ENCODE measurements around the gene NKX2-1.
A peak's percentile ranks its signal among the peaks of the same experiment; 100 is the strongest.
"Not testable (repeated sequence)": the region's sequence is repeated elsewhere in the genome, so short reads cannot be mapped to it uniquely, and the experiment has no call there.

Gene NKX2-1

DNA sequence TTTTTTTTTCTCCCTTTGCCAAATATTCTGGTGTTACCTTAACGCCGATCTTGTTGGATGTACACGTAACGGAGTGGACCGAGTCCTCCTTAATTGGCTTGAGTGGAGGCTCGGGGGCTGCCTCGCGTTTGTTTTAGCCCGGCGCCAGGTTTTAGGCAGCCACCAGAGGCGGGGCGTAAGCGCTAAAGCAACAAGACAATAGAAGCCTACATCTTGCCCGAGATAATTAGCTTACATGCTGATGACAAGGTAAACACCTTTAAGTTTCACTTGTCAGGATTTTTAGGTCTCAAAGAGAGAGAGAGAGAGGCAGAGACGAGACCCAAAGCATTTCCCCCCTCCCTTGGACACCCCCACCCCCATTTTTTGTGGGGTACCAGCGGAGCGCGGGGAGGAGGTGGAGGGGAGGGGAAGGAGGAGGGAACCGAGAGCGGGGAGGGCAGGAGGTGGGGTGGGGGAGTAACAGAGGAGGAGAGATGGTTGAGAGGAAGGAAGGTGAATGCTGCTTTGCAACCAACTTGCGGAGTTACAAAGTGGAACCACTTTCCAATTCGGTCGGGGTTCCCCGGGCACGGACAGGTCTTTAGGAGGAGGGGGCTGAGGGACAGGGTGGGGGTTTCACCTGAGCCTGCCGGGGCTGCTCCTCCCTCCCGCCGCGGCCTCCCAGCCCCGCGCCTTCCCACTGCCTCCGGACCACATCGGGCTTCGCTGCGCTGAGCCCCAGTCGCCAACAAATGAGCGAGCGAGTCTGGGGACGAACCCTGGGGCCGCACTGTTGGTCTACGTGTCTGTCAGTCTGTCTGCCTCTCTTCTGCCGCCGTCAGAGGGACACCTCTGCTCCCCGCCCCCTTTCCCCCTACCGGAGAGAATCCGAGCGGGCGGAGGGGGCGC lies at the start of gene NKX2-1:
NKX2-1 (minus strand) TSS at position 802 of the 891 bp plus-strand sequence; CDS start at position 699, 103 bp downstream.
- DNase-seq, result no peak

DNA sequence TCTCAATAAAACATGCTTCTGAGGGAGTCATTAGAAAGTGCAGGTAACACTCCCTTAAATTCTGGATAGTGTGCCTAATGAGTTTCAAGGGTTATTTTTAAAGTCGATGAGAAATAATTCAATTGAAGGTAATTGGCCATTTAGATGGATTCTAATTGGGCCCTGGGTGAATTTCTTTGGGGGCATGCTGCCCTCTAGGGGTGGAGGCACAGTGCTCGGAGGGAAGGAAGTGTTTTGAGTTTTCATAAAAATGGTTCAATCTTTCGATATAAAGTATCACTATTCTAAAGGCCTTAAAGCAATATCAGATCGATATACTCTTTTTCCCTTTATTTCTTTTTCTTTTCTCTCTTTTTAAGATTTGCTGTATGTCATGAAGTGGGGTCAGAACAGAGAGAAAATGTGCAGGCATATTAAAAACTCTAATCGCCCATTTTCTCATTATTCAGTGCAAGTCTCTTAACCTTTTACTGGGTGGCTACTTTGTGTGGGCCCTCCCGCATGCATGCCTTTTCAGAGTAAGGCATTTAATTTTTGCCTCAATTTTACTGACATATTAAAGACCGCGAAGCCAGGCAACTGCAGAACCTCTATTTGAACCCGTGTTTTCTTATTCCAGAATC lies 36.9 kb upstream of the NKX2-1 start:
- no peak for DNase-seq

DNA sequence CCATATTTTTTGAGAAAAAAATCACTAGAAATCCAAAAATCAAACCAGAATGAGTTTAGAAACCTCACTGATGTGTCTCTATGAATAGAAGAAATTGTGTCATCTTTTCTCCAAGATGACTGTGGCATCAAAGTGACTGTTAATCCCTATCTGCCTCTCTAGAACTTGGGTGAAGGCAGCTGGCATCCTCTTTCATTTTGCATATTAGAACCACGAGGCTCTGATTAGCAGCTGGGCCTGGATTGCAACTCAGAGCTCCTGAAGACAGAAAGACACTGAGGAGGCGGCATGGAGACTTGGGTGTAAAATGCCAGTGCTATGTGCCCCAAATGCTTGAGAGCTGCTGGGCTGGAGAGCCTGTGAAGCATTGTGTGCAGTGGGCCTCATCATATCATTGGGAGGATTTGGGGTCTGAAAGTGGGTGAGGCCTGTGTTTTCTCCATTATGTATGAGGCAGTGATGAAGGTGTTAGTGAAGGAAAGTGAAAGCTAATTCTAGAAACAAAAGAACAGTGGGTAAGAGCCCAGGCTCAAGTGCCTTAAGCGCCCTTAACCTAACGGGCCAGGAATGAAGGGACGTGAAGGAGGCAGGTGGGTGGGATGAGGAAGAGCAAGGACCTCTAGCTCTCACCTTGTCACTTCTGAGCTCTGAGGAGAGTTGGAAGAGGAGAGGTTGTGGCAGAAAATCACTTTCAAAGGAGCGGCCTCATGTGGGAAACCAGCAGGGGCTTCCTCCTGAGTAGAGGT lies 36.1 kb upstream of the NKX2-1 start:
- no peak for DNase-seq

DNA sequence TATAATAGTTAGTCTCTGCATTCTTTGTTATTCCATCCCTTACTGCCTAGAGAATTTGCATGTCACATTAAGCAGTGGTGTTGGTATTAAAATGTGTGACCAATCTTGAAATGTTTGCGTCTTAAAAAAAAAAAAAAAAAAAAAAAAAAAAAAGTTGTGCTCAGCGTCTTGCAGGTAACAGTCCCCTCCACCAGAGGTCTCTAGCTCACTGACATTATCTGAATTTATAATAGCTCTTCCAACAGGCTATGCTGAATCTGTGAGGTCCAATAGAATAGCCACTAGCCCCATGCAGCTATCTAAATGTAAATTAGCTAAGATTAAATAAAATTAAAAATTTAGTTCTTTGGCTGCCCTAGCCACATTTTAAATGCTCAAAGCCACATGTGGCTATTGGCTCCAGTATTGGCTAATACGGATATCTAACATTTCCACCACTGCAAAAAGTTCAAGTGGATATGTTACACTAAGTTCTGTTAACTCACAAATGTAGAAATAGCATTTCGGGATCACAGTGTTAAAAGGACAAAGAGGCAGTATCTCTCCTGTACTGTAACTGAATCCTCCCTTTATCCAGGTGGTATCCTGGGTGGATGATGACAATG lies 33.7 kb upstream of the NKX2-1 start:
- DNase-seq, result peak; percentile 6

DNA sequence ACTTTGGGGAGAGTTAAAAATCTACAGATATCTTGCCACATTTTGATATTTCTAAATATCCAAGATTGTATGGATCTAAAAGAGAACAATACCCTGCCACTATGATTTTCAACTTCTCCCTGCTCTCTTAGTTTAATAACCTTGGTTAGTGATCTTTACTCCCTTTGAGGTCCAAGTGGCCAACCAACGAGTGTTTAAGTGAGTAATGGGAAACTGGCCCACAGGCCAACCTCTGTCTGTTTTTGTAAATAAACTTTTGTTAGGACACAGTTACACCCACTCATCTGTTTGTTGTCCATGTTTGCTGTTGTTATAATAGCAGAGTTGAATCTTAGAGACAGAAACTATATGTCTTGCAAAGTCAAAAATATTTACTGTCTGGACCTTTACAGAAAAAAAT lies 30.9 kb upstream of the NKX2-1 start:
- DNase-seq, result no peak

DNA sequence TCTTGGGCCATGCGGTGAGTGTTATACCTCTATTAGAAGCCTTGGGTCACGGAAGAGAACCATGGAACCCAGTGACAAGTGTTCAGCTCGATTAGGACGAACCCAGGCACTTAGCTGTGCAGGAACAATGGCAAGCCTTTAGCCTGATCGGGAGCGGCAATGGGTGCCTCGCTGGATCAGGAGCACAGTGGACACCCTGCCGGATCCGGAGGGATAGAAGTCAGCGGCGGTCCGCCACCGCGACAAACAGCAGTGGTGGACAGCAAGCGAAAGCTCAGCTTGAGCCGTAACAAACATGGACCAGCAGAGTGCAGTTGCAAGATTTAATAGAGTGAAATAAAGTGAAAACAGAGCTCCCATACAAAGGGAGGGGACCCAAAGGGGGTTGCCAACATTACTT lies 24.2 kb upstream of the NKX2-1 start:
- DNase-seq, result not testable (repeated sequence)

DNA sequence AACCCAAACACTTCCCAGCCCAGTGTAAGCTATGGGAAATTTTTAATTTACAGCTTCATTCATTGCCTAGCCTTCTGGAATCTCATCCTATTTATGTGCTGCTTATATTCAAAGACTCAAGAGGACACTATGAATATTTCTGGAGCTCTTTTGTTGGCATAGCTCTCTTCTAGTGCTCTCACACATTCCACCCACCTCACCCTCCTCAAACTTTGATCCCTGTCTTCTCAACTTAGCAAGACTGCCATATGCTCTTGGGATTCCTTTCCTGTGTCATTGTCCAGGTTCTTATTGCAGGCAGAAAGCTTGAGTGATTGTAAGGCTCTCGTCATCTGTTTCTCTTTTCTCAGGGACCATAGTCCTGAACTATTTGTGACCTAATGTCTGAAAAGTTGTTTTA lies 18.0 kb upstream of the NKX2-1 start:
- DNase-seq, result no peak

DNA sequence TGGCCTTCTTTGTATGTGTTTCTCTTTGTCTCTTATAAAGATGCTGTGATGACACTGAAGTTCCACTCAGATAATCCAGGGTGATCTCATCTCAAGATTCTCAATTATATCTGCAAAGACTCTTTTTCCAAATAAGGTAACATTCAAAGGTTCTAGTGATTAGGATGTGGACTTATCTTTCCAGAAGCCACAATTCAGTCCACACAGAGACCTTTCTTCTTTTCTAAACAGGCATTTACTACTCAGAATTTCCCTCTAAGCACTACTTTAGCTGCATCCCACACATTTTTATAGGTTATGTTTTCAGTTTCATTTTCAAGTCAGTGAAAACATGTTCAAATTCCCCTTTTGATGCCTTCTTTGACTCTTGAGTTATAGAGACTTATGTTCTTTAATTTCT lies 9.0 kb upstream of the NKX2-1 start:
- DNase-seq, result no peak

DNA sequence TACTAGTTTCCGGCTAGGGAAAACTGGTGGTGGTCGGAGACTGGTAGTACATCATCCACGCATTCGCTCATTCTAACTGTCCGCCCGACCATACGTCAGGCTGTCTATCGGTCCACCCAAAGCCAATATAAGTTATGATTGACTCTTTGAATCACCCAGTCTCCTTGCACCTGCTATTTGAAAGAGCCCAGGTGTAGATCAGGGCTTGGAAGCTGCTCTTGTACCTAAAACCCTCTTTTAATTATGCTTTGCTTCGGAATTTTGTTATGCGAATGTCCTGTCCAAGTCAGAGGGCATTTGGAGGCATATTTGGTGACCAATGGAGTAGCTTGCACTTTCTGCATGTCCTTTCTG lies 5.7 kb upstream of the NKX2-1 start:
- no peak for DNase-seq

DNA sequence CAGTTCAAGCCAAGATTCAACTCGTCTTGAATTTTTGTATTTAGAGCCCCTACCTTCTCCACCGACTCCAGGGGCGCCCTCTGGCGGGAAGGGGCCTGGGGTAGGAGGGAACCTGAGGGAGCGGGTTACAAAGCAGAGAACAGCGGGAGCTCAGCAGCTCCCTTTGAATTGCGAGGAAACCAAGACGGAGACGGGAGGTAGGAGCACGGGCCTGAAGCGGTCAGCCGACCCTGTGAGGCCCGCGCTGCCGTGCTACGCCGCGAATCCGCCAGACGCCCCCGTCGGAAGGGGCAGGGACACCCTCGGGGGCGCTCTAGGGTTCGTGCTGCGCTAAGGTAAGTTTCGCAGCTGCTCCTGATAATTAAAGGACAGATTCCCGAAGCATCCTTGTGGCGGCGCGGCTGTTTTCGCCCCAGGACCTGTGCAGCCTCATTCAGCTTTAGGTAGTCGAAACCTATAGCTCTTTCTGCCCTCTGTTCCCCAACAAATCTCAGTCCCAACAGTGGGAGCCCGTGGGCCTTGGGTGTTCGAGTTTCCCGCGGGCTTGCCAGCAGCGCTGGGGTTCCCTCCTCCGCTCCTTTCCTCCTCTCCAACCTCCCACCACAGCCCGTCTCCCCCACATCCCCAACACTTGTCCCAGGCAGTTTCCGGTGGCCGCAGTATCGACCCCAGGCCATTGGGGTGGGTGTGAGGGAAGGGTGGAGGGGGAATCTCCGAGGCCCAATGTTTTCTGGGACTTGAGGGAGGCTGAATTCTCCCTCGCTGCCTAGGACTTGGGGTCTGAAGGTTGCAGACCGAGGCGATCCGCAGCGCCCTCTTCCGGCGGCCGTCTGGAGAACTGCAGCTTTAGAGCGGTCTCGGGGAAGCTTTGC lies 5.1 kb upstream of the NKX2-1 start:
- DNase-seq, result no peak

DNA sequence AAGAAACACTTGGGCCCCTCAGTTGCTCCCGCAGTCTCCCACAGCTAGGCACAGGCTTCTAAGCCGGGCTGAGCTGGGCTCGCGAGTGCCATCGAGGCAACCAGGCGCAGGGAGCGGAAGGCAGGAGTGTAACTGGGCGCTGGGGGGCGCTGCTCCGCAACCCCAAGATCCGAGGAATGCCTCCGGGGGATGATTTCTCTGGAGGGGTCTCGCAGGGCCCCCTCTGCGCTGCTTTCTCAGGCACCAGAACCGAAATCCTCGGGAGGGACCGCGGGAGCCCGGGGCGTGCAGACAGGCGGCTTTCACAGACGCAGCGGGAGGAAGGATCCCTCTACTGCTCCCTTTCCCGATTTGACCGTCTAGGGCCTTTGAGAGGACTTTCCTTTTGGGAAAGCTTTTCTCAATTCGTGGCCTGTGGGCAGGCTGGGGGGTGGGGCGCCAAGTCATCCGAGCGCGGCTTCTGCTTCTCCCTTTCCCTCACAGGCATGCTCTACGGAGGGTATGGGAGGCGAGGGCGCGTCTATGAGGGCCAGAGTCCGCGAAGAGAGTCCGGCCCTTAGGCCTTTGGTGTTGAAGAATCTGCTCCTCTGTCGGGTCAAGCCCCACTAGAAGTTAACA lies 4.3 kb upstream of the NKX2-1 start:
- no peak for DNase-seq

DNA sequence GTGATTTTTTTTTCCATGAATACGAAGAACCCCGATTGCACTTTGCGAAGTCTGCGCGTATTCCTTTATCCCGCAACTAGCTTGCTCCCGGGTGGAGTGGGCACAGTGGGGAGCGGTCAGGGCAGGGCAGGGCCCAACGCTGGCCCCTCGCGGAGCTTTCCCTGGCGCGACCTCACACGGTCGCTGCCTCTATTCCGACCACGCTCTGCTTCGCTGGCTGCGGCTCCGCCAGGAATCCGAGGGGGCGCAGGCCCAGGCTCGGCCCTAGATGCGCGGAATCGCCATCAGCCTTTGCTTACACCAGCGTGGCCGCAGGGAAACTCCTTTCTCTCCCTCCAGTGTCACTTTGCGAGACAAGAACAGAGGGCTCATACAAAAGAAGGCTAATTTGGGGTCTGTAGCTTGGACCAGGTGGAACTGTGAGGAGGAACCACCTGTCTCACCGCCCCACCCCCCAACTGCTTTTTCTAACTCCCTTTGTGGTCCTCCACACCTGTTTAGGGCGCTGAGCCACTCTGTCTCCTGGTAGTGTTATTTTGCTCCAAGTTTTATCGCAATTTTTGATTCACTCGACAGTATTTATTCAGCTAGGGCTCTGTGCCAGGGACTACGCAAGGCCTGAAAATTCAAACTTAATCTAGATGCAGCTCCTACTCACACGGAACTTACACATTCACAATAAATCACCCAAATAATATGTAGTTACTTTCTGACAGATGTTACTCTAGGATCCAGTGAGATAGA lies 3.1 kb upstream of the NKX2-1 start:
- no peak for DNase-seq

DNA sequence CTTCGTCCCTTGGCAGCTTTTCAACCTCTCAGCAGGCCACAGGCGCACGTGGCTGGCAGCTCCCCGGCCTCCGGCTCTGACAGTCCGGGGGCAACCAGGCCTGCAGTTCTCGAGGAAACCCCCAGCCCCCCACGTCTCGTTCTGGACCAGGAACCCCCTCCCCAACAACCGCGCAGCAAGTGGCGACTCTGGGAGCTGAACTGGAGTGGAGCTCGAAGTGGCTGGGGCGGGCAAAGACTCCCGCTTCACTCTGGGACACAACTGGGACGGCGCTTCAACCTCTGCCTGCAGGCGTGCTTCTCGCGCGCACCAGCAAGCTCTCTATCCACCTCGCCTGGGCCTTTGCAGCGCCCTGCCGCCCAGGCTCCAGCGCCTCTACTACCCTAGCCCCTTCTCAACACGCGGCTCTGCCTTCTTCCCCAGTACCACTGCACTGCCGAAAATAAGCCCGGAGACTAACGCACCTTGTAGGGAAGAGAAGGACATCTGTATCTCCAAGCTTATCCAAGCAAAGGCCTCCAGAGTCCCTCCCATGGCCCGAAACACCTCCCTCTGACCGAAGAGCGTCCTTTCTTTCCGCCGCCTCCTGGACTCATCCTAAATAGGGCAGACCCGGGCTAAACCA lies 2.4 kb upstream of the NKX2-1 start:
- no peak for DNase-seq

DNA sequence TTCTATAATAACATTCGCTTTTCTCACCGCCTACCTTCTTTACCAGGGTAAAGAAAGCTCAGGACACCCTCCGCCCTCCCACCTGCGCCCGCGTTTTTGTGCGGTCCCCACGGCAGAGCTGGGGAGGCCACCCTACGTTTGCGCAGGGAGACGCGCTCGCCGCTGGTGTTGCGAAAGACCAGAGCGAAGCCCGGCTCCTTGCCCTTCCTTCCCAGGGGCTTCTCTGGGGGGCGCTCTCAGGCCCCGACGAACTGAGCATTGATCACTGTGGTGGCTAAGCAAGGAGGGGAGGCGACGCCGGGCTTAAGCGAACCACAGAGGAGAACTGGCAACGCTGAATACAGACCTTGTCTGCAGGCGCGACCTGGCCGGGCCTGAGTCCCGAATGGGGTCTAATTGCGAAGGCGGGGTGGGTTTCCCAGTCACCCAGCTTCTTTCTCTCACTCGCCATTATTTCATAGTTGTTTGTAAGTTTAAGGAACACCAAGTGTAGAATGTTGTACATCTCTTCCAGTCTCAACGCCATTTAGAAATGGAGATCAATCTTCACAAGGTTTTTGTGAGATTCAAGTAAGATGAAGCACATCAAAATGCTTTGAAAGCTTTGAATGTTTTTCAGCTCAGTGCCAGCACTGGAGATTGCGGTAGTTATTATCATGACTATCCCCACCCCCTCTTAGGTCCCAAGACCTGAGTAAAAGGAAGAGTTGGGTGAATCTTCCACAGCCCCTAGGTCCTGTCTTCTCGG lies 1.7 kb upstream of the NKX2-1 start:
- no peak for DNase-seq

DNA sequence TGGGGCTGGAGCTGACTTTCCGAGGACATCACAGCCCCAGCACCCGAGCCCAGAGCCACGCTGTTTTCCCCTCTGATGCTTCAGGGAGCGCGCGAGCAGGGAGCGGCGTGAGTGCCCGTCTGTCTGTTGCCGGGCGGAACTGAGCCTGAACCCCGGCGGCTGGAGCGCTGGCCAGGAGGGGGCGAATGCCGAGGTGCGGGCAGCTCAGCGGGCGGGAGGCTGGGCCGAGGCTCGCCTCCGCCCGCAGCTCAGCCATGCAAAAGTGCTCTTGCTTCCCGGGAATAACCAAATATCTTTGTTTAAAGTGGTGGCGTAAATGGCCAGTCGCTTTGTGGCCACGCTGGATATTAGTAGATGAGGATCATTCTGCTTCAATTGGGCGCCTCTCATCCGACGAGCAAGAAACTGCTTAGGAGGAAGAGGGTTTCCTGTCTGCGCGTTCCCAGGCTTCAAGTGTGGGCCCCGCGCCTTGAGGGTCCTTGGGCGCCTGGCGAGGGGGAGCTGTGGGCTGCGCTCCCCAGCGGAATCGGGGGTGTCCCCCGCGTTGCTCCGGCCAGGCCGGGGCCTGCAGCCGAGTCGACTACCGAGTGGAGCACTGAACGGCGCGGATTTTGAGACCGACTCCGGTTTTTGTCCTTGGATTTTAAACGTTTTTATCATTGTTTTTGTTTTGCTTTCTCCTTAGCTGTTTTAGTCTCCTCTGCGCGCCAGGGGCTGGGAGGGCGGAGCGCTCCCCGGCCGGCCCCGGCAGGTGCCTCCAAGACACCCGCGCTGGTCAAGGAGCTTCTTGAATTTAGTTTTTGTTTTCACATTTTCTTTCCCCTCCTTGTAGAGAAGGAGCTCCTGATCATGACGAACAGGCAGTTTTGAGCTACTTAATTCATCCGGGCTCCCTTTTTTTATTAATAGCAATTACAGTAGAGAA lies 831 bp upstream of the NKX2-1 start:
- DNase-seq, result peak; percentile 14

DNA sequence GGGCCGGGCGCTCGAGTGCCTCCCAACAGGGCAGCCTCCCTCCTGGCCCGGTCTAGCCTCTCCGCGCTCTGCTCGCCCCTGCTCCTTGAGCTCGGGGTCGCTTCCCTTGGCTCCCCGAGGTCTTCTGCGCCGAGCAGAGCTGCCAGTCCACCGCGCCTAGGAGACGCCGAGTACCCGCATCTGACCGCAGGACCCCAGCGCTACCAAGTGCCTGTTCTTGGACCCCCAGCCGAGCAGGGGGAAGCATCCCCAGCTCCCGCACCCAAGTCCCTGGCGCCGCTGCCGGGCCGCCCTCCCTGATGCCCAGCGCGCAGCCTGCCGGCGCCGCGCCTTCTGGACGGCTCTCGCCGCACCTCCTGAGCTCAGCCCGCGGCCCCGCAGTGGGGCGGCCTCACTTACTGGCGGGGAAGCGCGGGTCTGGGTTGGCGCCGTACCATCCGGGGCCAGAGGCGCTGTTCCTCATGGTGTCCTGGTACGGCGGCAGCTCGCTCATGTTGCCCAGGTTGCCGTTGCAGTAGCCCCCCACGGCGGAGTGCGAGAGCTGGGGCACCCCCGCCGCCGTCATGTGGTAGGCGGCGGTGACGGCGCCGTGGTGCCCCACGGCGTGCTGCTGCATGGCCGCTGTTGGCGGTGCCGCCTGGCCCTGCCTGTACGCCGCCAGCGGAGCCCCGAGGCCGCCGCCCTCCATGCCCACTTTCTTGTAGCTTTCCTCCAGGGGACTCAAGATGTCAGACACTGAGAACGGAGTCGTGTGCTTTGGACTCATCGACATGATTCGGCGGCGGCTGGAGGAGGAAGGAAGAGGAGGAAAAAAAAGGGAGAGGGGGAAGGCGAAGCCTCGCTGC lies 1.2 kb downstream of the NKX2-1 start:
- no peak for DNase-seq

DNA sequence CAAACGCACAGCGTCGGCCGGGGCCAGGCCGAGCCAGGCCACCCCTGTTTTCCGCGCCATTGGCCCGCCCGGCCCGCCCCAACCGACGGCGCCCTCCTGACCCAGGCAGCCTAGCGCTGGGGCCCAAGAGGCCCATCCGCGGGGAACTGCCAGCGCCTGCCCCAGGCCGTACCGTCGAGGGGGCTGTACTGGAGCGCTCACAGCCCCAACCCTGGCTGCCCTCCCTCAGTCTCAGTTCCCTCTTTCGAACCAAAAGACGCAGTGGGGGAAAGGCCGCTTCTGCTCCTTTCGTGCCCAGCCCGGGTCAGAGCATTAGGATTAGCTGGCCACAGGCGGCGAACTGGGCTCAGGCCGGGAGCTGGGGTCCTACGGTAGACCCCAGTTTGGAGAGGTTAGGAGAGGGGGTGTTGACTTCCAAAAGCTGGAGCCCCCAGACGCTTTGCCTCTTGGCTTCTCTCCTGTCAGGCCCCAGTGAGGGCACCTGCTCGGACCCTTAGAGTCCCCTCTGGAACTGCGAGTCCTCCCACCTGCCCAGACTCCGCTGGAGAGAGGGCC lies 1.9 kb downstream of the NKX2-1 start:
- no peak for DNase-seq

Data from NCI-H226 (cell line).